Keratinocyte (primary cell): Measurements from ENCODE around the gene OAF.

ENCODE experiments used
- CTCF ChIP-seq, 3 experiments: IDR thresholded peaks in 1 of 3; conservative IDR thresholded peaks in 1 of 3; optimal IDR thresholded peaks in 1 of 3; 2 replicates in 2 of 3; 3 replicates in 1 of 3; pipeline versions ENCODE3 to v1.5.1; 2011; ENCODE audit warnings: low read length in 3 of 3, mild to moderate bottlenecking in 3 of 3, moderate library complexity in 2 of 3, control low read depth in 1 of 3, inconsistent platforms in 1 of 3; ENCODE audit not compliant: insufficient read depth in 2 of 3; ENCODE audit errors: extremely low read depth in 1 of 3
- EZH2 ChIP-seq: IDR thresholded peaks from one replicate; pipeline ENCODE4 v1.6.1; 2012; ENCODE audit warnings: inconsistent platforms, mild to moderate bottlenecking, low read length, moderate library complexity

GRCh38 chr11:120168108-120168959 is 42.5 kb upstream of the OAF start:
- TF ChIP-seq CTCF (optimal IDR thresholded peaks at IDR 0.05 in 1 of 3, IDR thresholded peaks at IDR 0.05 in 1 of 3, conservative IDR thresholded peaks at IDR 0.05 in 1 of 3; ENCODE audit: extremely low read depth in 1 of 3, insufficient read depth in 2 of 3, low read length in 3 of 3) (no peak), EZH2 (no peak)
